GM18499 (cell line): ENCODE measurements around the gene PROB1.
"Not testable (repeated sequence)": the region's sequence is repeated elsewhere in the genome, so short reads cannot be mapped to it uniquely, and the experiment has no call there.

Experiments
- ATAC-seq: cut with Tn5 transposase; IDR thresholded peaks from one replicate; pipeline ENCODE4 v1.9.1; 2021; ENCODE audit warnings: moderate number of reproducible peaks; ENCODE audit not compliant: insufficient read depth, unreplicated experiment

Gene PROB1

DNA sequence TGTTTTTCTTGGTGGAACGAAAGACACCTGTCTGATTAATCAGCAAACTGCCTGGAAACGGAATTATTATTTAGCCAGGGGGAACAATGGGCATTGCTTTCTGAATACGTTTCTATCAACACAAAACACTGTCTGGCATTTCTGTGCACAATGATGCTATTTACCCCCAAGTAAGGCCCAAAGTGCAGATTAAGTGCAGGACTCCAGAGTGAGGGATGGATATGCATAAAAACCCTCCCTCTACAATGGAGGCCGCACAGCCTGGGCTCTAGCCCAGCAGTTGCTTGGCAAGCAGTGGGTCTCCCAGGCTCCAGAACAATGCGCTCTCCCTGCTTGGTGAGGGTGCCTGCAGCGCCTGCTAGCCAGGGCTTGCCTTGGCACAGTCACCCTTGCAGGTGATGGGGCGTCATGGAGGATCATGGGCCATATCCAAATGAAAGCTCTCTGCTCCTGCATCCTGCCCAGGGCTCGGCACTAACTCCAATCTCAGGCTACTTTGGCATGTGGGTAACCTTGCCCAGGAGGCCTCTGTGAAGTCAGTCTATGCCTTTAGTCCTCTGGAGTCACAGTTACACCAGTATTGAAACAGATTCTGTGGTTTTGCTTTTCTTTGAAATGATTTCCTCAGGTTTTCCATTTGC is 20.4 kb upstream of the PROB1 start:
- ATAC-seq, result no peak

GRCh38 chr5:139414581-139415130 is 19.8 kb upstream of the PROB1 start:
- ATAC-seq, result no peak

- ATAC-seq, result no peak
These were observed 19.1 kb upstream of the PROB1 start for GRCh38 chr5:139413963-139414362.

GRCh38 chr5:139413153-139413552 is 18.2 kb upstream of the PROB1 start:
- ATAC-seq, result no peak

GRCh38 chr5:139410993-139411828 is 16.3 kb upstream of the PROB1 start:
- no peak for ATAC-seq

GRCh38 chr5:139410121-139410992 is 15.5 kb upstream of the PROB1 start:
- no peak for ATAC-seq

DNA sequence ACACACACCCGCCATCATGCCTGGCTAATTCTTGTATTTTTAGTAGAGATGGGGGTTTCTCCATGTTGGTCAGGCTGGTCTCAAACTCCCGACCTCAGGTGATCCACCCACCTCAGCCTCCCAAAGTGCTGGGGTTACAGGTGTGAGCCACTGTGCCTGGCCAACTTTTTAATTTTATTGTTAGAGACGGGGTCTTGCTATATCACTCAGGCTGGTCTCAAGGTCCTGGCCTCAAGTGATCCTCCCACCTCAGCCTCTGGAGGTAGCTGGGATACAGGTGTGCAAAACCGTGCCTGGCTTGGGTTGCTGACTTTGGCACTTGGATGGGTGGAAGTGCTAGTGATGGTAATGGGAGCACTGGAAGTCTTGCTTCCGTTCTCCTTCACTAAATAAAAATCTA is 14.2 kb upstream of the PROB1 start:
- not testable (repeated sequence) for ATAC-seq

- ATAC-seq, result no peak
These were observed 13.3 kb upstream of the PROB1 start for GRCh38 chr5:139408191-139408590.

GRCh38 chr5:139407517-139407916 is 12.6 kb upstream of the PROB1 start:
- no peak for ATAC-seq

GRCh38 chr5:139406963-139407362 is 12.1 kb upstream of the PROB1 start:
- no peak for ATAC-seq

GRCh38 chr5:139404484-139404840 is 9.6 kb upstream of the PROB1 start:
- ATAC-seq, result no peak

- peak; percentile 59 for ATAC-seq
These were observed 9.0 kb upstream of the PROB1 start, which contains the start of gene SPATA24 for GRCh38 chr5:139403787-139404483. SPATA24 (minus strand) TSS chr5:139404089; CDS start chr5:139404060, 29 bp downstream.

DNA sequence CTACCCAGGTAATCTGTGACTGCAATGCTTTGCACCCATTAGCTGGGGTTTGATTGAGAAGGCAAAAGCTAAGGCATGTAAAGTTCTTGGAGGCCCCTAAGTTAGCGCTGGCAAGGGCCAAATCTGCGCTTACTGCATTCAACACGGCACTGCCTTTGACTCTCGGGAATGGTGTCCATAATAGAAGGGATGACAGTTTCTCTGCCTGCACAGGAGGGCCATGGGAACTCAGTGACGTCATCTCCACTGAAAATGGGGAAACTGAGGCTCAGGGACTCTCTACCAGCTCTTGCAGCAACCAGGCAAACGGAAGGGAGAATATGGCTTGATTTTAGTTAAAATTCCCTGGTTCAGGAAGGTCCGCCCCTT is 8.5 kb upstream of the PROB1 start:
- ATAC-seq, result no peak

- no peak for ATAC-seq
These were observed 7.8 kb upstream of the PROB1 start for GRCh38 chr5:139402561-139403158.

DNA sequence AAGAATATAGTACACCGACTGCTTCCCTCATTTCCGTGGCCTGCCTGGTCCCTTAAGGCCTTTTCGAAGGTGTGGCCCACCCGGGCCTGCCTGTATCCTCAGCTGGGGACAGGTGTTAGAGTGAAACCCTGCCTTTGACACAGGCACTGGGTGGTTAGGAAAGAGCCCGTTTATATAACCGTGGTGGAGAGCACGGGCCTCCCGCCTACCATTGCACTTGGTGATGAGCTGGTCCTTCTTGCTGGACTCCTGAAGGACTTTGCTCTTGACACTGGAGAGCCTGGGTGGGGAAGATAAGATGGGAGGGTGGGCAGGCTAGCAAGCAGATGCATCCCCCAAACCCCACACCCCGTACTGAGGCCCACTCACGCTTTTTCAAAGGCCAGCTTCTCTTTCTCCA is 6.6 kb upstream of the PROB1 start:
- ATAC-seq, result no peak

- no peak for ATAC-seq
These were observed 4.7 kb upstream of the PROB1 start for GRCh38 chr5:139399501-139400121.

DNA sequence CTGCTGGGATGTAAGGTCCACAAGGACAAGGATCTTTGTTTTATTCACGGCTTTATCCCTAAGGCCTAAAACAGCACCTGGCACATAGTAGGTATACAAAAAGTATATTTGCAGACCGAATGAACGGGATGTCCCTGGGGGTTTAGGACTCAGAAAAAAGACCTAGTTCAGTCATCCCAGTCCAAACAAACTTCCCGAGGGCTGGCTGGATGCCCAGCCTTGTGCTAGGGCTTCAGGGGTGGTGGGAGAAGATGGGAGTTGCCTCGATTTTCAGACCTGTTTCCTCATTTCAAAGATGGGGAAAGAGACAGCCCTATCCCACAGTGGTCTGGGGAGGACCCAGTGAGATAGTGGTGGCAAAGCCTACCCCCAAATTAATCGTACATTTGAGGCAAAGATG is 3.0 kb upstream of the PROB1 start:
- no peak for ATAC-seq

DNA sequence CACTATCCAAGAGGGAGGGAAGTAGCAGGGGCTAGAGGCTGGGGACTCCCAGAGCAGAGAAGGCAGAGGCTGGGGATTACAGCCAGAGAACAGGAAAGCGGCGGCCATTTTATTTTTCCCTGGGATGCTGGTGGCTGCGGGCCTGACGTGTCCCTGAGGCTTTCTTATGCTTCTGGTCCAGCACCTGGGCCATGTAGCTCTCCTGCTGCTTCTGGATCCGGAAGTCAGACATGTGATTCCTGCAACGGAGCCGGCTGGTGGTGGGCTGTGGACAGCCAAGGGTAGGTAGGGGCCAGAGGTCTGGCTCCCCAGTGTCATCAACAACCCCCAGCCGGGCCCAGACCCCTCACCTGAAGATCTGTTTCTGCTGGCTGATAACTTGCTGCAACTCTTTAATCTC is 1.8 kb upstream of the PROB1 start:
- ATAC-seq, result no peak
